CD4-positive, alpha-beta T cell treated with Interleukin-6 at 100 ng/mL for 8 hours (primary cell): Measurements from ENCODE around the gene RAET1G.
"Not testable (repeated sequence)": the region's sequence is repeated elsewhere in the genome, so short reads cannot be mapped to it uniquely, and the experiment has no call there.

Experiments used
- DNase-seq: peaks from one replicate; pipeline ENCODE4 v3.0.0-alpha.2; 2020; ENCODE audit warnings: mixed read lengths, low spot score

RAET1G gene

GRCh38 chr6:149897015-149897697 is 25.8 kb downstream of the RAET1G start:
- DNase-seq: no peak

GRCh38 chr6:149896491-149896890 is 26.4 kb downstream of the RAET1G start:
- no peak for DNase-seq

- peak; percentile 44 for DNase-seq
These were observed 27.1 kb downstream of the RAET1G start for GRCh38 chr6:149895833-149896271.

GRCh38 chr6:149895048-149895590 is 27.8 kb downstream of the RAET1G start:
- DNase-seq: no peak

GRCh38 chr6:149891864-149892263 is 31.1 kb downstream of the RAET1G start:
- not testable (repeated sequence) for DNase-seq

- DNase-seq: no peak
These were observed 31.7 kb downstream of the RAET1G start for GRCh38 chr6:149891259-149891658.

GRCh38 chr6:149890629-149891045 is 32.3 kb downstream of the RAET1G start:
- DNase-seq: no peak

GRCh38 chr6:149889326-149889725 is 33.6 kb downstream of the RAET1G start:
- DNase-seq: no peak

GRCh38 chr6:149888659-149889058 is 34.3 kb downstream of the RAET1G start:
- DNase-seq: no peak

- DNase-seq: no peak
These were observed 34.8 kb downstream of the RAET1G start for GRCh38 chr6:149888093-149888492.

GRCh38 chr6:149887343-149887742 is 35.6 kb downstream of the RAET1G start:
- no peak for DNase-seq

- DNase-seq: no peak
These were observed 37.0 kb downstream of the RAET1G start for GRCh38 chr6:149885888-149886287.

- no peak for DNase-seq
These were observed 38.3 kb downstream of the RAET1G start for GRCh38 chr6:149884617-149885016.

- no peak for DNase-seq
These were observed 38.7 kb downstream of the RAET1G start for GRCh38 chr6:149884215-149884614.

- no peak for DNase-seq
These were observed 41.1 kb downstream of the RAET1G start for GRCh38 chr6:149881860-149882259.

- no peak for DNase-seq
These were observed 41.7 kb downstream of the RAET1G start for GRCh38 chr6:149881066-149881766.

GRCh38 chr6:149877659-149878058 is 45.3 kb downstream of the RAET1G start:
- no peak for DNase-seq

GRCh38 chr6:149876241-149876933 is 46.5 kb downstream of the RAET1G start:
- DNase-seq: no peak

GRCh38 chr6:149872233-149872632 is 50.7 kb downstream of the RAET1G start:
- no peak for DNase-seq

- no peak for DNase-seq
These were observed 51.7 kb downstream of the RAET1G start for GRCh38 chr6:149871182-149871581.

GRCh38 chr6:149869275-149869892 is 53.5 kb downstream of the RAET1G start:
- DNase-seq: no peak
